HCT116 (cell line): ENCODE measurements around the gene KCNQ4. TPM values are rescaled to one million over a fixed set of nuclear protein-coding genes. Genes with fewer than 3 reads are reported as not detected.

Experiments used
- ATAC-seq: fragments of 200-7000 bp; cut with Tn5 transposase; 2 replicates; pipeline ENCODE4 v1.9.1; 2020; ENCODE audit warnings: mild to moderate bottlenecking, moderate library complexity
- BruUV-seq: library from RNA; stranded (reverse); fragments of 400-500 nt; replicated peaks from 2 replicates; lab custom pipeline; 2021; lab: Mats Ljungman, UMichigan
- CTCF ChIA-PET: fragments of 300-600 bp; sonication (Branson Sonifier 250); formaldehyde crosslinking; loops from one replicate; lab custom pipeline; 2021; ENCODE audit warnings: antibody characterized with exemption; lab: Charles Lee
- POLR2A ChIA-PET: fragments of 300-600, 350-600 bp; sonication (Branson Sonifier 250); formaldehyde crosslinking; loops from one replicate; lab custom pipeline; 2021; ENCODE audit warnings: antibody characterized with exemption; lab: Charles Lee
- RAD21 ChIA-PET, 2 experiments: fragments of 300-600 bp; sonication (Branson Sonifier 250); formaldehyde crosslinking; loops; one replicate each; lab custom pipeline; 2023; ENCODE audit warnings: low total read pairs in 2 of 2; ENCODE audit not compliant: uncharacterized antibody in 2 of 2, unreplicated experiment in 2 of 2, low non-redundant PET in 1 of 2; lab: Charles Lee
- DNase-seq: peaks from one replicate; pipeline ENCODE4 v3.0.0-alpha.2; 2010; ENCODE audit warnings: low read depth, low spot score
- H2AFZ ChIP-seq: fragments of 200-600 bp; shearing (Covaris generic), sonication (generic); 2 replicates; pipeline ENCODE4 v1.6.1; 2017; ENCODE audit warnings: low read depth, mixed run types, mixed read lengths, antibody characterized with exemption, low read length; ENCODE audit not compliant: poor library complexity, severe bottlenecking
- H3K27ac ChIP-seq: 2 replicates; pipeline ENCODE4 v1.5.1; 2012; ENCODE audit warnings: low read depth, low read length
- H3K27me3 ChIP-seq: fragments of 200-600 bp; sonication (generic); 2 replicates; pipeline ENCODE4 v1.6.1; 2016; ENCODE audit warnings: mixed run types, low read length, mixed read lengths; ENCODE audit not compliant: insufficient read depth
- H3K36me3 ChIP-seq, 2 experiments: fragments of 200-500 bp in 1 of 2; fragments of 200-600 bp in 1 of 2; sonication (Bioruptor generic) in 1 of 2; sonication (generic) in 1 of 2; 2 replicates each; pipeline versions ENCODE4 v1.5.1 to v1.6.1; 2014 to 2016; ENCODE audit warnings: low read length in 2 of 2, inconsistent platforms in 1 of 2, mixed read lengths in 1 of 2, mixed run types in 1 of 2; ENCODE audit not compliant: insufficient read depth in 2 of 2, control insufficient read depth in 1 of 2
- H3K4me1 ChIP-seq, 2 experiments: fragments of 200-600 bp in 1 of 2; sonication (generic) in 1 of 2; 2 replicates each; pipeline versions ENCODE4 v1.5.1 to v1.6.1; 2012 to 2017; ENCODE audit warnings: low read length in 2 of 2, inconsistent platforms in 1 of 2, mild to moderate bottlenecking in 1 of 2, mixed read lengths in 1 of 2, mixed run types in 1 of 2, moderate library complexity in 1 of 2; ENCODE audit not compliant: insufficient read depth in 2 of 2, control insufficient read depth in 1 of 2
- H3K4me2 ChIP-seq: fragments of 200-600 bp; sonication (generic); 2 replicates; pipeline ENCODE4 v1.6.1; 2017; ENCODE audit warnings: mixed run types, low read length, mixed read lengths
- H3K4me3 ChIP-seq, 2 experiments: fragments of 200-600 bp in 1 of 2; sonication (generic) in 1 of 2; replicated peaks in 1 of 2; 2 replicates each; pipeline ENCODE4 v1.5.1; 2011 to 2016; ENCODE audit warnings: low read length in 2 of 2, control low read depth in 1 of 2, low read depth in 1 of 2, mild to moderate bottlenecking in 1 of 2, mixed read lengths in 1 of 2, mixed run types in 1 of 2
- H3K79me2 ChIP-seq: fragments of 200-600 bp; sonication (generic); 2 replicates; pipeline ENCODE4 v1.6.1; 2017; ENCODE audit warnings: mild to moderate bottlenecking, mixed run types, low read length, moderate library complexity, mixed read lengths; ENCODE audit not compliant: insufficient read depth
- H3K9ac ChIP-seq: fragments of 200-600 bp; sonication (generic); 2 replicates; pipeline ENCODE4 v1.6.1; 2016; ENCODE audit warnings: low read length, mixed read lengths
- H3K9me2 ChIP-seq: fragments of 200-600 bp; sonication (generic), shearing (Covaris generic); 2 replicates; pipeline ENCODE4 v1.6.1; 2017; ENCODE audit warnings: mixed run types, mild to moderate bottlenecking, moderate library complexity; ENCODE audit not compliant: insufficient read depth
- H3K9me3 ChIP-seq, 2 experiments: fragments of 200-500 bp in 1 of 2; fragments of 200-600 bp in 1 of 2; sonication (Bioruptor generic) in 1 of 2; sonication (generic) in 1 of 2; 2 replicates each; pipeline ENCODE4 v1.6.1; 2014 to 2017; ENCODE audit warnings: low read length in 2 of 2, mixed read lengths in 2 of 2, inconsistent platforms in 1 of 2, low read depth in 1 of 2, mild to moderate bottlenecking in 1 of 2, mixed run types in 1 of 2, moderate library complexity in 1 of 2; ENCODE audit not compliant: control insufficient read depth in 1 of 2, insufficient read depth in 1 of 2
- H4K20me1 ChIP-seq: fragments of 200-600 bp; sonication (generic), shearing (Covaris generic); 2 replicates; pipeline ENCODE4 v1.6.1; 2017; ENCODE audit warnings: mixed run types, mild to moderate bottlenecking, moderate library complexity; ENCODE audit not compliant: insufficient read depth
- ATF3 ChIP-seq: IDR thresholded peaks from 2 replicates; pipeline ENCODE4 v1.6.1; 2012
- CEBPB ChIP-seq: IDR thresholded peaks from 2 replicates; pipeline ENCODE4 v1.6.1; 2012; ENCODE audit warnings: low read depth
- EGR1 ChIP-seq: IDR thresholded peaks from 2 replicates; pipeline ENCODE4 v1.6.1; 2012; ENCODE audit warnings: low read depth
- ELF1 ChIP-seq: IDR thresholded peaks from 2 replicates; pipeline ENCODE4 v1.6.1; 2012; ENCODE audit warnings: low read depth, borderline replicate concordance
- JUND ChIP-seq: IDR thresholded peaks from 2 replicates; pipeline ENCODE4 v1.6.1; 2012
- MAX ChIP-seq: IDR thresholded peaks from 2 replicates; pipeline ENCODE4 v1.6.1; 2012
- POLR2AphosphoS5 ChIP-seq: IDR thresholded peaks from 2 replicates; pipeline ENCODE4 v1.6.1; 2011; ENCODE audit warnings: mild to moderate bottlenecking, low read depth, low read length, moderate library complexity
- RAD21 ChIP-seq: IDR thresholded peaks from 2 replicates; pipeline ENCODE4 v1.6.1; 2012; ENCODE audit warnings: low read depth, mild to moderate bottlenecking
- SIN3A ChIP-seq: IDR thresholded peaks from 2 replicates; pipeline ENCODE4 v1.6.1; 2012; ENCODE audit warnings: low read depth
- SRF ChIP-seq: IDR thresholded peaks from 2 replicates; pipeline ENCODE4 v1.6.1; 2012; ENCODE audit warnings: low read depth
- YY1 ChIP-seq: IDR thresholded peaks from 2 replicates; pipeline ENCODE4 v1.6.1; 2011; ENCODE audit warnings: low read length, low read depth, moderate library complexity, mild to moderate bottlenecking; ENCODE audit not compliant: insufficient replicate concordance; ENCODE audit errors: extremely low read depth
- ZNF274 ChIP-seq: fragments of 200-500 bp; sonication (Bioruptor generic); IDR thresholded peaks from 2 replicates; pipeline ENCODE4 v1.6.1; 2014; ENCODE audit warnings: mild to moderate bottlenecking, low read depth, low read length, inconsistent platforms
- intact Hi-C: fragments of 100-400 bp; cut with micrococcal nuclease; formaldehyde crosslinking; loops from 2 replicates; pipeline ENCODE4 v1.10.0; 2022
- total RNA-seq: library from RNA; stranded (reverse); gene quantifications from one replicate; pipeline ENCODE4 v1.2.1, GENCODE V29; 2021; ENCODE audit not compliant: unreplicated experiment
- TF ChIP-seq, protein P1 (sequence below): IDR thresholded peaks from 2 replicates; pipeline ENCODE4 v1.6.1; 2012; ENCODE audit warnings: low read depth

KCNQ4 gene
- total RNA-seq, 1 experiment from 2014 or later, result 4.1 TPM

DNA sequence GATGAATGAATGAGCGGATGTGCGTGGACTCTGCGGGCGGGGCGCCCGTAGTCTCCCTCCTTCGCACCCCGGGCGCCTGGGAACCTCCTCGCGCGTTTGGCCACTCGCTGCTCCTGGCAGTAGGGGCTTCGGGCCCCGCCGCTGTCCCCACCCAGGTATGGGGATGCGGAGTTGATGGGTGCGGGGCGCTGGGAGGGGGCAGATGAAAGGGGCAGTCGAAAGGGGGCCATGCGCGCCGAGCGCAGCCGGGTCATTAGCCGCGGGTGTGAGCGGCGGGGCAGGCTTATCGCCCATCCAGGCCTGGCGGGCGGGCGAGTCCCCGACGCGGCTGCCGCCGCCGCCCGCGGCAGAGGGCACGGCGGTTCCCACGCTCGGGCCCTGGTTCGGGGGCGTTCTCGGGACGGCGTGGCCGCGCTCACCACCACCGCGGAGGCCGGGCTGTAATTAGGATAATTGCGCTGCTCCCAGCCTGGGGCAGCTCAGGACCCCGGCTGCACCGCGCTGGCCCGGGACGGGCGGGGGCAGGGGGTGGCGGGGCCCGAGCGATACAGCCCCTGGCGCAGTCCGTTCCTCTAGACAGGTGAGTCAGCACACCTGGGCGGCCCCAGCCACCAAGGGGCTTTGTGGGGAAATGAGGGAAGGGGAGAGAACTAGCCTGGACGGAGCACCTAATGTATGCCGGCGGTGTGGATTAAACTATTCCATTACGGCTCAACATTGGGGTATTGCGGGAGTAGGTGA is 100.6 kb downstream of the KCNQ4 start:
- no peaks in the 10 kb centered on the region for H3K9me2 ChIP-seq
- TF ChIP-seq YY1 (no peak), CEBPB (no peak), POLR2AphosphoS5 (no peak), ELF1 (no peak), SIN3A (no peak), JUND (no peak), SRF (no peak), ATF3 (no peak), RAD21 (no peak), ZNF274 (no peak), MAX (no peak), EGR1 (no peak)
- TF ChIP-seq, protein P1, sequence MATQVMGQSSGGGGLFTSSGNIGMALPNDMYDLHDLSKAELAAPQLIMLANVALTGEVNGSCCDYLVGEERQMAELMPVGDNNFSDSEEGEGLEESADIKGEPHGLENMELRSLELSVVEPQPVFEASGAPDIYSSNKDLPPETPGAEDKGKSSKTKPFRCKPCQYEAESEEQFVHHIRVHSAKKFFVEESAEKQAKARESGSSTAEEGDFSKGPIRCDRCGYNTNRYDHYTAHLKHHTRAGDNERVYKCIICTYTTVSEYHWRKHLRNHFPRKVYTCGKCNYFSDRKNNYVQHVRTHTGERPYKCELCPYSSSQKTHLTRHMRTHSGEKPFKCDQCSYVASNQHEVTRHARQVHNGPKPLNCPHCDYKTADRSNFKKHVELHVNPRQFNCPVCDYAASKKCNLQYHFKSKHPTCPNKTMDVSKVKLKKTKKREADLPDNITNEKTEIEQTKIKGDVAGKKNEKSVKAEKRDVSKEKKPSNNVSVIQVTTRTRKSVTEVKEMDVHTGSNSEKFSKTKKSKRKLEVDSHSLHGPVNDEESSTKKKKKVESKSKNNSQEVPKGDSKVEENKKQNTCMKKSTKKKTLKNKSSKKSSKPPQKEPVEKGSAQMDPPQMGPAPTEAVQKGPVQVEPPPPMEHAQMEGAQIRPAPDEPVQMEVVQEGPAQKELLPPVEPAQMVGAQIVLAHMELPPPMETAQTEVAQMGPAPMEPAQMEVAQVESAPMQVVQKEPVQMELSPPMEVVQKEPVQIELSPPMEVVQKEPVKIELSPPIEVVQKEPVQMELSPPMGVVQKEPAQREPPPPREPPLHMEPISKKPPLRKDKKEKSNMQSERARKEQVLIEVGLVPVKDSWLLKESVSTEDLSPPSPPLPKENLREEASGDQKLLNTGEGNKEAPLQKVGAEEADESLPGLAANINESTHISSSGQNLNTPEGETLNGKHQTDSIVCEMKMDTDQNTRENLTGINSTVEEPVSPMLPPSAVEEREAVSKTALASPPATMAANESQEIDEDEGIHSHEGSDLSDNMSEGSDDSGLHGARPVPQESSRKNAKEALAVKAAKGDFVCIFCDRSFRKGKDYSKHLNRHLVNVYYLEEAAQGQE, result no peak
- ChIA-PET RAD21 (no interaction called here), CTCF (no interaction called here), POLR2A (no interaction called here)
- no TSS peak for BruUV-seq
- H3K9me3 ChIP-seq, result no peaks in the 10 kb centered on the region
- DNase-seq, result no peak
- no peak overlapping the region for H3K4me2 ChIP-seq
- no peaks in the 10 kb centered on the region for H3K27me3 ChIP-seq
- no peaks in the 10 kb centered on the region for H4K20me1 ChIP-seq
- H3K4me3 ChIP-seq, result no peak overlapping the region
- no peak for ATAC-seq
- no peak overlapping the region for H2AFZ ChIP-seq
- intact Hi-C loops, result no loop called here
- no peak overlapping the region for H3K27ac ChIP-seq
- H3K4me1 ChIP-seq, result peaks cover 0 to 41% of the 10 kb centered on the region in 2 experiments; a peak in 3 of 4 replicates
- H3K79me2 ChIP-seq, result no peaks in the 10 kb centered on the region
- no peak overlapping the region for H3K9ac ChIP-seq
- H3K36me3 ChIP-seq, result no peaks in the 10 kb centered on the region
